Activated CD4-positive, alpha-beta memory T cell treated with anti-CD3 and anti-CD28 coated beads, Interleukin-2, amount 10 ng/mL, durations not matched to agents 7 days and 5 days (primary cell): Measurements from ENCODE around the gene ZNF764. TPM values are rescaled to one million over a fixed set of nuclear protein-coding genes. Genes with fewer than 3 reads are reported as not detected.
A peak's percentile ranks its signal among the peaks of the same experiment; 100 is the strongest.

Experiments used
- CTCF ChIA-PET: fragments of 350-600 bp; sonication (Branson Sonifier 250); formaldehyde crosslinking; loops from one replicate; lab custom pipeline; 2021; ENCODE audit warnings: antibody characterized with exemption, inconsistent platforms; lab: Charles Lee
- POLR2A ChIA-PET: fragments of 350-600 bp; sonication (Branson Sonifier 250); formaldehyde crosslinking; loops from one replicate; lab custom pipeline; 2021; ENCODE audit warnings: antibody characterized with exemption; lab: Charles Lee
- DNase-seq: peaks from one replicate; pipeline ENCODE4 v3.0.0-alpha.2; 2020
- H3K27ac Mint-ChIP-seq: one replicate; pipeline ENCODE4 v1.8.0; 2021; ENCODE audit warnings: mild to moderate bottlenecking, mixed read lengths
- H3K27me3 Mint-ChIP-seq: one replicate; pipeline ENCODE4 v1.8.0; 2021; ENCODE audit warnings: mixed read lengths
- H3K36me3 Mint-ChIP-seq: one replicate; pipeline ENCODE4 v1.8.0; 2021; ENCODE audit warnings: low read depth, mixed read lengths
- H3K4me1 Mint-ChIP-seq: one replicate; pipeline ENCODE4 v1.8.0; 2021; ENCODE audit warnings: mixed read lengths
- H3K4me3 Mint-ChIP-seq: one replicate; pipeline ENCODE4 v1.8.0; 2021; ENCODE audit warnings: mild to moderate bottlenecking, mixed read lengths
- H3K9me3 Mint-ChIP-seq: one replicate; pipeline ENCODE4 v1.8.0; 2021; ENCODE audit warnings: mixed read lengths
- total RNA-seq, 2 experiments: library from RNA; stranded (reverse); gene quantifications; one replicate each; pipeline ENCODE4 v1.2.3, GENCODE V29; 2021

ZNF764 gene
- total RNA-seq, 2 experiments from 2014 or later = 16.0 to 16.8 TPM

- peak overlapping the region; percentile 97 for H3K27ac Mint-ChIP-seq
- H3K4me3 Mint-ChIP-seq = peak overlapping the region; percentile 87
- H3K36me3 Mint-ChIP-seq = peaks cover 38% of the 10 kb centered on the region
- H3K9me3 Mint-ChIP-seq = no peaks in the 10 kb centered on the region
- POLR2A ChIA-PET = interaction anchor here (0.9 to 4.9 kb wide), 22 partner anchors 9 to 214 kb away, joined by 3 to 189 read pairs (median 16); partner anchors contain the start of genes FBRS, ITGAL, PHKG2 and ZNF48
- DNase-seq = peak; percentile 43
- CTCF ChIA-PET = interaction anchor here (0.6 to 4.1 kb wide), 12 partner anchors 10 to 160 kb away, joined by 3 to 90 read pairs (median 7); partner anchors contain the start of genes DCTPP1, ZNF689 and ZNF764
- H3K4me1 Mint-ChIP-seq = peaks cover 51% of the 10 kb centered on the region
- no peaks in the 10 kb centered on the region for H3K27me3 Mint-ChIP-seq
These were observed 24.3 kb downstream of the ZNF764 start for GRCh38 chr16:30533748-30534367.

DNA sequence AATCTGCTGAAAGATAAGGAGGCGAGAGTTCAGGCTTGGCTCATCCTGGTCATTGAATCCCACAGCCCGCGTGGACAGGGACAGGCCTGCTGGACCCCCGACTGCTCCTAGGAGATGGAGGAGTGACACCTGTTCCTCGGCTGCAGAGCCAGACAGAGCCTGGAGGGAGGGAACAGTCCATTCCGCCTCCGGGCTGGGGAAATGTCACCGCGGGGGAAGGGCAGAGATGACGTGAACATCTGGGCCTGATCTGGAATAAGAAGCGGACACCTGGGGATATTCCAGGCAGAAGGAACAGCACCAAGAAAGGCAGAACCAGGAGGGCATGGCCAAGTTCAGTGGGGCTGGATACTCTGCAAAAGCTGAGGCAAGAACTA, 25.0 kb downstream of the ZNF764 start:
- Mint-ChIP-seq H3K4me1 (peaks cover 56% of the 10 kb centered on the region), H3K36me3 (peaks cover 38% of the 10 kb centered on the region), H3K9me3 (no peaks in the 10 kb centered on the region), H3K4me3 (peak overlapping the region; percentile 87), H3K27me3 (no peaks in the 10 kb centered on the region), H3K27ac (peak overlapping the region; percentile 54)
- ChIA-PET CTCF (interaction anchor here (0.6 to 4.1 kb wide), 6 partner anchors 19 to 82 kb away, joined by 4 to 90 read pairs (median 12); partner anchors contain the start of gene ZNF764), POLR2A (interaction anchor here (1.2 to 4.9 kb wide), 10 partner anchors 10 to 96 kb away, joined by 3 to 189 read pairs (median 36); partner anchors contain the start of genes ZNF688, ZNF764 and ZNF785)
- DNase-seq = no peak

GRCh38 chr16:30532285-30533145, 25.7 kb downstream of the ZNF764 start:
- Mint-ChIP-seq H3K4me3 (peak overlapping the region; percentile 87), H3K27me3 (no peaks in the 10 kb centered on the region), H3K36me3 (peaks cover 34% of the 10 kb centered on the region), H3K4me1 (peaks cover 58% of the 10 kb centered on the region), H3K27ac (peak overlapping the region; percentile 54), H3K9me3 (no peaks in the 10 kb centered on the region)
- ChIA-PET POLR2A (interaction anchor here (0.9 to 4.9 kb wide), 5 partner anchors 10 to 34 kb away, joined by 3 to 189 read pairs (median 53); partner anchors contain the start of gene ZNF764), CTCF (no interaction called here)
- no peak for DNase-seq

GRCh38 chr16:30530163-30531037, 27.8 kb downstream of the ZNF764 start:
- POLR2A ChIA-PET = interaction anchor here (1.0 to 3.9 kb wide), 5 partner anchors 13 to 72 kb away, joined by 3 to 20 read pairs (median 15); partner anchors contain the start of genes ZNF688, ZNF764 and ZNF785
- Mint-ChIP-seq H3K4me1 (peaks cover 47% of the 10 kb centered on the region), H3K9me3 (no peaks in the 10 kb centered on the region), H3K4me3 (no peak overlapping the region), H3K36me3 (peaks cover 27% of the 10 kb centered on the region), H3K27ac (peak overlapping the region; percentile 26), H3K27me3 (no peaks in the 10 kb centered on the region)
- no peak for DNase-seq
- CTCF ChIA-PET = interaction anchor here (0.6 to 4.2 kb wide), 8 partner anchors 27 to 100 kb away, joined by 3 to 18 read pairs (median 4); partner anchors contain the start of genes DCTPP1, ZNF688 and ZNF764

DNA sequence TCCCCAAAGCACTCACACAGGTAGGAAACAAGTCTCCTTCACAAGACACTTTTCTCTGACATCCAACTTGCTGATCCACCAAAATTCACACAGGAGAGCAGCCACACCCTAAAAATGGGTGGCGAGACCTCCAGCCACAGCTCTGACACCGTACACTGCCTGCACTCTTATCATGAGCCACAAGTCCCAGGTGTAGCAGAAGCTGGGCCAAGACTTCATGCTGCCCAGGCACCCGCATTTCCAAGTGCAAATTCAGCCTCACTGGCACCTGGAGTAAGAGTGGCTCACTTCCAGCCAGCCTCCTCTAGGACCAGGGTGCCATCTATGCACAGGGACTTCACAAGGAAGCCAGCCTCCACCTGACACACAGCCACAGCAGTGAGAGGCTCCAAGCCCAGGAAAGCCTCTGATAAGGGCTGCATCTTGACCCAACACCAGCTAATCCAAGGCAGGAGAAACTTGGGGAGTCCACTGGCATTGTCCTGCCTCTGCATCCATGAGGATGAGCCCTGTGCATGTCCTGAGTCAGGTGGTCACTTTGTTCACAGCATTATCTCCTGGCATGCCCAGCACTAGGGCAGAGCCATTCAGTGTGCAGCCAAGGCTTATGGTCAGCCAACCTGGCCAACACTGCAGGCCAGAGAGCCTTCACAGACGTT, 29.2 kb downstream of the ZNF764 start:
- Mint-ChIP-seq H3K4me3 (no peak overlapping the region), H3K27ac (peak overlapping the region; percentile 57)

GRCh38 chr16:30527635-30528178, 30.5 kb downstream of the ZNF764 start:
- ChIA-PET POLR2A (interaction anchor here (0.6 to 3.9 kb wide), 17 partner anchors 8 to 131 kb away, joined by 3 to 20 read pairs (median 4); partner anchors contain the start of genes DCTPP1, FBRS, ITGAL and ZNF688), CTCF (interaction anchor here (0.8 to 4.2 kb wide), 6 partner anchors 8 to 102 kb away, joined by 3 to 18 read pairs (median 4); partner anchors contain the start of genes DCTPP1, ZNF688, ZNF747 and ZNF764)
- H3K9me3 Mint-ChIP-seq = no peaks in the 10 kb centered on the region
- peaks cover 40% of the 10 kb centered on the region for H3K4me1 Mint-ChIP-seq
- H3K27me3 Mint-ChIP-seq = no peaks in the 10 kb centered on the region
- H3K4me3 Mint-ChIP-seq = peak overlapping the region; percentile 78
- peak overlapping the region; percentile 67 for H3K27ac Mint-ChIP-seq
- no peak for DNase-seq
- H3K36me3 Mint-ChIP-seq = peaks cover 17% of the 10 kb centered on the region

More for the DNA sequence above, 29.2 kb downstream of the ZNF764 start:
- no peaks in the 10 kb centered on the region for H3K27me3 Mint-ChIP-seq
- ChIA-PET POLR2A (interaction anchor here (1.0 to 3.9 kb wide), 6 partner anchors 19 to 99 kb away, joined by 3 to 20 read pairs (median 10); partner anchors contain the start of genes DCTPP1, ZNF688, ZNF764 and ZNF785), CTCF (interaction anchor here (0.9 to 4.2 kb wide), 5 partner anchors 29 to 99 kb away, joined by 3 to 18 read pairs (median 4); partner anchors contain the start of genes DCTPP1, ZNF688 and ZNF764)
- no peaks in the 10 kb centered on the region for H3K9me3 Mint-ChIP-seq
- H3K4me1 Mint-ChIP-seq = peaks cover 46% of the 10 kb centered on the region
- peaks cover 21% of the 10 kb centered on the region for H3K36me3 Mint-ChIP-seq
- DNase-seq = no peak

- peak overlapping the region; percentile 67 for H3K27ac Mint-ChIP-seq
- H3K4me3 Mint-ChIP-seq = peak overlapping the region; percentile 78
- ChIA-PET POLR2A (interaction anchor here (0.6 to 3.9 kb wide), 15 partner anchors 9 to 132 kb away, joined by 3 to 15 read pairs (median 4); partner anchors contain the start of genes DCTPP1, FBRS, ITGAL and ZNF688), CTCF (interaction anchor here (0.8 to 4.2 kb wide), 4 partner anchors 9 to 102 kb away, joined by 4 to 18 read pairs (median 6); partner anchors contain the start of genes ZNF747 and ZNF764)
- no peaks in the 10 kb centered on the region for H3K9me3 Mint-ChIP-seq
- peaks cover 40% of the 10 kb centered on the region for H3K4me1 Mint-ChIP-seq
- DNase-seq = peak; percentile 97
- peaks cover 19% of the 10 kb centered on the region for H3K36me3 Mint-ChIP-seq
- no peaks in the 10 kb centered on the region for H3K27me3 Mint-ChIP-seq
These were observed 31.1 kb downstream of the ZNF764 start for GRCh38 chr16:30526823-30527634.

DNA sequence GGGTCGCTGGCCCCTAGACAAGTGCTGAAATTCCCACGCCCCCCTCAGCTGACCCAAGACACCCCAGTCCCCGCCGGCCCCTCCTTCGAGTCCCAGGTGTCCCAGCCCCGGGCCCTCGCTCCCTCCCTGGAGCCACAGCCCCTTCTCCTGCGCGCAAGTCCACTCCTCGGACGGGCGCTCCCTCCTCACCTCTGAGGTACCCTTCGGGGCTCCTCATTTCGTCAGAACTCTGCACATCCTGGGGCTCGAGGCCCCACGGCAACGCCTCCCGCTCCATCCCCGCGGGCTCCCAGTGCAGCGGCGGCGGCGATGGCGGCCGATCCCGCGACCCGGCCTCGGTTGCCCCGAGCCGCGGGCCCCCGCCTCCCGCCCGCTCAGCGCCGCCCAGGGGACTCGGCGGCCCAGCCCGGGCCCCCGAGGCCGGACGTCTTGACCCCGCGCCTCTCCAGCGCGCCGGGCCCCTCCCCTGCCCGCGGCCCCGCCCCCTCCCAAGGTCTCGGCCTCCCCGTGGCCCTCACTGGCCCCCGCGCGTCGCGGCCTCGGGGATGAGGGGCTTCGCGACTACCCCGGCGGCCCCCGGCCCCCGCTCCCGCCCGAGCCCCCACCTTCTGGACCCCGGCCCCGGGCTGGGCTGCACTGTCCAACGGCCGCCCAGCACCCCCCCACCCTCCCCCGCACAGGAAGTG, 31.9 kb downstream of the ZNF764 start, which contains the start of gene ZNF768:
Gene ZNF768 (minus strand): TSS at position 430 of the 686 bp plus-strand sequence. CDS start 153 bp downstream, at position 277.
- no peak for DNase-seq
- CTCF ChIA-PET = interaction anchor here (0.9 to 1.2 kb wide), 4 partner anchors 9 to 103 kb away, joined by 3 to 8 read pairs (median 5); partner anchors contain the start of genes DCTPP1 and ZNF747

DNA sequence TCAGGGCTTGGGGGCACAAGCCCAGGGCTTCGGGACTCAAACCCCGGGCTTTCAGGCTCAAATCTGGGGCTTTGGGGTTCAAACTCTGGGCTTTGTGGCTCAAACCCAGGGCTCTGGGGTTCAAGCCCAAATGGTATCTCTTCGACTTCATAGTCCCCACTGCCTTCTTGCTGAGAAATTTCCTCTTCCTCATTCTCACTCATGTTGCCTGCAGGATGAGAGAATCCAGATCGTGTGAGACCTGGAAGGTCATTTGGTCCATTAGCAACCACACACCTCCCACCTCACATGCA, 32.4 kb downstream of the ZNF764 start:
- DNase-seq = no peak
- ChIA-PET CTCF (interaction anchor here (0.9 to 1.1 kb wide), 3 partner anchors 10 to 103 kb away, joined by 3 to 5 read pairs (median 5); partner anchors contain the start of gene DCTPP1), POLR2A (interaction anchor here (1.0 to 2.0 kb wide), 7 partner anchors 9 to 108 kb away, joined by 3 to 12 read pairs (median 4); partner anchors contain the start of genes ZNF688, ZNF747 and ZNF764)
- H3K27ac Mint-ChIP-seq = peak overlapping the region; percentile 55
- H3K9me3 Mint-ChIP-seq = no peaks in the 10 kb centered on the region
- H3K36me3 Mint-ChIP-seq = peaks cover 15% of the 10 kb centered on the region
- H3K27me3 Mint-ChIP-seq = no peaks in the 10 kb centered on the region
- peak overlapping the region; percentile 71 for H3K4me3 Mint-ChIP-seq
- H3K4me1 Mint-ChIP-seq = peaks cover 35% of the 10 kb centered on the region

More for the DNA sequence above, 31.9 kb downstream of the ZNF764 start, which contains the start of gene ZNF768:
- H3K4me1 Mint-ChIP-seq = peaks cover 39% of the 10 kb centered on the region
- peak within 1 kb of the TSS; percentile 67 for H3K27ac Mint-ChIP-seq
- POLR2A ChIA-PET = interaction anchor here (0.8 to 3.9 kb wide), 12 partner anchors 8 to 109 kb away, joined by 3 to 15 read pairs (median 4); partner anchors contain the start of genes ZNF688, ZNF689, ZNF747 and ZNF764
- peak within 1 kb of the TSS; percentile 78 for H3K4me3 Mint-ChIP-seq
- H3K9me3 Mint-ChIP-seq = no peaks in the 10 kb centered on the region
- no peaks in the 10 kb centered on the region for H3K27me3 Mint-ChIP-seq
- H3K36me3 Mint-ChIP-seq = peaks cover 19% of the 10 kb centered on the region
